OCI-LY3 (cell line): ENCODE data around the gene PCED1A.

Source experiments
- EZH2phosphoT487 ChIP-seq: fragments of 200-600 bp; shearing (Covaris generic); IDR thresholded peaks from 2 replicates; pipeline ENCODE4 v1.6.1; 2018; ENCODE audit warnings: antibody characterized with exemption, mixed run types, low read depth
- TF ChIP-seq, protein P1 (sequence below): fragments of 200-600, 300-600 bp; sonication (generic); IDR thresholded peaks from 2 replicates; pipeline ENCODE4 v1.5.1; 2014; ENCODE audit warnings: antibody characterized with exemption, low read length, low read depth

DNA sequence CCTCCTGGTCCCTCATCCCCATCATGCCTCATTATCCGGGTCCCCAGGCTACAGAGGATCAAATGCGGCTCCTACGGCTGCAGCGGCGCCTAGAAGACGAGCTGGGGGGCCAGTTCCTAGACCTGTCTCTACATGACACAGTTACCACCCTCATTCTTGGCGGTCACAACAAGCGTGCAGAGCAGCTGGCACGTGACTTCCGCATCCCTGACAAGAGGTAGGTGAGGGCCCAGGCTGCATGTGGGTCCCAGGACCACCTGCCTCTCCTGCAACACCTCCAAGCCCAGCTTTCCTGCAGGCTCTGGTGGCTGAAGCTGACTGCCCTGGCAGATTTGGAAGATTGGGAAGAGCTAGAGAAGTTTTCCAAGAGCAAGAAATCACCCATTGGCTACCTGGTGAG lies 24.6 kb upstream of the PCED1A start:
- TF ChIP-seq, protein P1, sequence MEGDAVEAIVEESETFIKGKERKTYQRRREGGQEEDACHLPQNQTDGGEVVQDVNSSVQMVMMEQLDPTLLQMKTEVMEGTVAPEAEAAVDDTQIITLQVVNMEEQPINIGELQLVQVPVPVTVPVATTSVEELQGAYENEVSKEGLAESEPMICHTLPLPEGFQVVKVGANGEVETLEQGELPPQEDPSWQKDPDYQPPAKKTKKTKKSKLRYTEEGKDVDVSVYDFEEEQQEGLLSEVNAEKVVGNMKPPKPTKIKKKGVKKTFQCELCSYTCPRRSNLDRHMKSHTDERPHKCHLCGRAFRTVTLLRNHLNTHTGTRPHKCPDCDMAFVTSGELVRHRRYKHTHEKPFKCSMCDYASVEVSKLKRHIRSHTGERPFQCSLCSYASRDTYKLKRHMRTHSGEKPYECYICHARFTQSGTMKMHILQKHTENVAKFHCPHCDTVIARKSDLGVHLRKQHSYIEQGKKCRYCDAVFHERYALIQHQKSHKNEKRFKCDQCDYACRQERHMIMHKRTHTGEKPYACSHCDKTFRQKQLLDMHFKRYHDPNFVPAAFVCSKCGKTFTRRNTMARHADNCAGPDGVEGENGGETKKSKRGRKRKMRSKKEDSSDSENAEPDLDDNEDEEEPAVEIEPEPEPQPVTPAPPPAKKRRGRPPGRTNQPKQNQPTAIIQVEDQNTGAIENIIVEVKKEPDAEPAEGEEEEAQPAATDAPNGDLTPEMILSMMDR: no peak
- no peak for TF ChIP-seq EZH2phosphoT487
